ENCODE results near the gene BOLL. TPM values are rescaled to one million over a fixed set of nuclear protein-coding genes. Genes with fewer than 3 reads are reported as not detected.

The BOLL gene
- total RNA-seq, 2 experiments from 2014 or later: not detected

DNA sequence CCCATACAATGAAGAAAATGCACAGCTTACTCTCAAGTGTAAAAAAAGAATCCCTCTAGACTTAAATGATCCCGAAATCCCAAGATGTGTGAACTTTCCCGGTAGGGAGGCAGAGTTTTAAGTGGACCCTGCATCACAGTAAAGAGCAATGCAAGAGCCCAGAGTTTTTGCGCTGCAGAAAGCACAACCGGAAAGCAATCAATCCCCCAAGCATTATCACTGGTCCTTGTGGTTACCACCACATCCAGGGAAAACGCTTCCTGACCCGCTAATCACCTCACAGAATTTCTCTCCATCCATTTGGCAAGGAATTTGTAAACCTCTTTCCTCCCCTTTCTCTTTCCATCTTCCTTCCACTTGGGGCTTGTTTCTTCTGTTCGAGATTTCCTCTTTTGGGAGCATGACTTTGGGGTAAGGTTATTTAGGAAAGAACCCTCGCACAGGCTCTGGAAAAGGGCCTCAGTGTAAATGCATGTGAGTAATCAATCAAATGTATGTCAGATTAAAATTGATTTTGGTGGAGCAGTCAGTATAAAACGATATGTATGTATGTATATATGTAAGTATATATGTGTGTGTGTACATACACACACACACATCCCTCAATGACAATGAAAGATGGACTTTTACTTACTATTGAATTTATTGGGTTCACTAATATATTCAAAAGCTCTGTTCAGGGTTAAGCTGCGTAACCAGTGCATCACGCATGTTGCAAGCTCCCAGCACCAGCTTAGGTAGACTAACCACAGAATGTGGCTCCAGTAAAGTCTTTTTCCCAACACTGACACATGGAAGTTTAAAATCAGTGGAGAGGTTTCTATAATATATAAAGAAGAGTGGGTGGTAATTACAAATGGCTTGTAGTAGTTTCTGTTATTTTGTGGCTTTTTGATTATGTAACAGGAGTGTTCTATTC is 20.9 kb upstream of the BOLL start:
- ATAC-seq (no peak), DNase-seq (no peak)
- no peaks in the 10 kb centered on the region for H3K36me3 Mint-ChIP-seq
- H3K4me3 Mint-ChIP-seq: peak overlapping the region; percentile 69
- peaks cover 20% of the 10 kb centered on the region for H3K4me1 Mint-ChIP-seq
- H3K27me3 Mint-ChIP-seq: peaks cover 49% of the 10 kb centered on the region
- H3K9me3 Mint-ChIP-seq (ENCODE audit: low read depth): no peaks in the 10 kb centered on the region
- CTCF ChIA-PET: interaction anchor here (1.4 kb wide), 1 partner anchor 32 kb away, joined by 6 read pairs; no protein-coding TSS in a partner anchor
- no peak overlapping the region for H3K27ac Mint-ChIP-seq

DNA sequence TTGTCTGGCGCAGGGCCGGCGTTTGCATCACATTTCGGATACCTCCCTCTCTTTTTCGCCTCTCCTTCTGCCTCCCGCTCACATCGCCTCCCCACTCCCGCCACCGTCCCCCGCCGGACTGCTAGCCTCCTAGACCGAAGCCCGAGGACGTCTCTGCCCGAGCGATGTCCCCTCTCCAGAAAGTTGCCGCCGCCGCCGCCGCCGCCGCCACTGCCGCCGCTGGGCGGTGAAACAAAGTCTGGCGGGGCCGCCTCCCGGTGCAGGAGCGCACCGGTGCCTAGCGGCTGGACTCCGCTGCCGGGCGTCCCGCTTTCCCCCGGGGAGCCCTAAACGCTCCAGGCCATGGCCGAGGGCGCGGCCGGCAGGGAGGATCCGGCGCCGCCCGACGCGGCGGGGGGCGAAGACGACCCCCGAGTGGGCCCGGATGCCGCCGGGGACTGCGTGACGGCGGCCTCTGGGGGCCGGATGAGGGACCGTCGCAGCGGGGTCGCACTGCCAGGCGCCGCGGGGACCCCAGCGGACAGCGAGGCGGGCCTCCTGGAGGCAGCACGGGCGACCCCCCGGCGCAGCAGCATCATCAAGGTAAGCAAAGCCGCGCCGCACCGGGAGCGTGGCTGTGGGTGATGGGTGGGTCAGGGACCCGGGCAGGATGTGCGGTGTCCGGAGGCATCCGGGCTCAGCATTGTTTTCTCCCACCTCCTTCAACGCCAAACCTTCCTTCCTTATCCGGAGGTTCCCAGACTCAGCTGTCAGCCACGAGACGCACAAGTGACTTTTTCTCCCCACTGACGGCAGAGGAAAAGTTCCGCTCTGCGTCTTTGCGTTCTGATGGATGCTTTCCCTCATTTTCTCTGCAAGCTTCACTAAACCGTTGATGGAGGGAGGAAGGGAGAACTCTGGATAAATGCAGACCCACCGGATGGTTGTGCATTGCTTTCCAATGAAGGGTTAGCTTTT is 19.9 kb upstream of the BOLL start:
- H3K27ac Mint-ChIP-seq: no peak overlapping the region
- peaks cover 20% of the 10 kb centered on the region for H3K4me1 Mint-ChIP-seq

DNA sequence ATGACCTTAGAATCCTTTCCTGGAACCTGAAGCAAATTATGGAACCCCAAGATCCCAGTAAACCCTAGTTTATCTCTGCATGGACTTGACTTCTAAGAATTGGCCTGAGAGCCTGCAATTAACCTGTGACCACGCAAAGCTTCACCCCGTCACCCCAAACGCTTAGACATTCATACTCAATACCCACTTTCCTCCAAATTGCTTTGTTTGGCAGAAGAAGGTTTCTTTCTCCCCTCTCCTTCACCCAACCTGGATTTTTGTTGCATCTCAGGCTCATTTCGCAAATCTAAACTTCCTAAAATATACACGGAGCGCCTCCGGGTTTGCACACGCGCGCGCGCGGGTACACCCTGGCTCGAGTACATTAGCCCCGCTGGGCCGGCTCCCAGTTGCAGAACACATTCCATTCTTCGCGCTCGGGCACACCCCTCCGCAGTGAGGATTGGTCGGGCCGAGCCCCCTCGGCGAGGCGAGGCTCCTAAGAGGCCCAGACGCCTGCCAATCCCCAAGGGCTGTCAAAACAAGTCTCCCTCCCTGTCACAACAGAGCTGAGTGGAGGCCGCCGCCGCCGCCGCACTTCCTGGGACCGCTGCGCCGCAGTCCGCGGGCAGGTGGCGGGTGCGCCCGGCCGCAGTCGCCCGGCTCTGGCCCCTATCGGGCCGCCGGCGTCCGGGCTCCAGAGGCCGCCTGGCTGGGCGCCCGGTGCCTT is 19.1 kb upstream of the BOLL start, which contains the start of gene PLCL1:
Gene PLCL1, plus strand, starts transcription at position 545 of the 709 bp plus-strand sequence.
- H3K4me1 Mint-ChIP-seq: peaks cover 20% of the 10 kb centered on the region
- H3K9me3 Mint-ChIP-seq (ENCODE audit: low read depth): no peaks in the 10 kb centered on the region
- H3K27me3 Mint-ChIP-seq: peaks cover 54% of the 10 kb centered on the region
- ATAC-seq (peak; percentile 100), DNase-seq (peak; percentile 92)
- peak within 1 kb of the TSS; percentile 83 for H3K4me3 Mint-ChIP-seq
- no peaks in the 10 kb centered on the region for H3K36me3 Mint-ChIP-seq
- H3K27ac Mint-ChIP-seq: peak within 1 kb of the TSS; percentile 9
- CTCF ChIA-PET: interaction anchor here (0.7 to 1.4 kb wide), 5 partner anchors 9 to 492 kb away, joined by 3 to 10 read pairs (median 4); partner anchors contain the start of gene MARS2

More for the DNA sequence above, 19.9 kb upstream of the BOLL start:
- peak overlapping the region; percentile 83 for H3K4me3 Mint-ChIP-seq
- H3K9me3 Mint-ChIP-seq (ENCODE audit: low read depth): no peaks in the 10 kb centered on the region
- CTCF ChIA-PET: interaction anchor here (0.7 to 1.4 kb wide), 5 partner anchors 8 to 322 kb away, joined by 3 to 10 read pairs (median 5); partner anchors contain the start of gene MARS2
- no peaks in the 10 kb centered on the region for H3K36me3 Mint-ChIP-seq
- ATAC-seq: peak; percentile 34
- H3K27me3 Mint-ChIP-seq: peaks cover 52% of the 10 kb centered on the region
- peak; percentile 41 for DNase-seq

DNA sequence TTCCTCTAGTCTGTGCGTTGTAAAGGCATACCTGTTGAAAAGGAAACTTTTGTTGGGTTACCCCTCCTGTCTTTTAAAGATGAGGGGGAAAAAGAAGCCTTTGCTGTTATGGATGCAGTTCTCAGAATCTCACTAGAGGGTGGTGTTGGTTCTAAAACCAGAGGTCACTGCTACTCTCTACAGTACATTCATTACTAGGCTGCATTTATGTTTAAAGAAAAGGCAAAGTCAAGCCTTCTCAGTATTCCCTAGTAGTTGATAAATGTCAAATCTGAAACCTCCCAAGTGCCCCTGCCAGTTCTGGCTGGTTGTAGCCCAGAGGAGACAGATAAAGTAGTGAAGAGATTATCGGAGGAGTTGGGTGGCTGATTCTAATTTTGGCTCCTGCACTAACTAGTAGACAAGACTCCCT is 17.9 kb upstream of the BOLL start:
- ATAC-seq (no peak), DNase-seq (no peak)
- H3K27me3 Mint-ChIP-seq: peaks cover 55% of the 10 kb centered on the region
- CTCF ChIA-PET: interaction anchor here (1.0 kb wide), 1 partner anchor 494 kb away, joined by 4 read pairs; no protein-coding TSS in a partner anchor
- no peak overlapping the region for H3K4me3 Mint-ChIP-seq
- H3K9me3 Mint-ChIP-seq (ENCODE audit: low read depth): no peaks in the 10 kb centered on the region
- H3K4me1 Mint-ChIP-seq: peaks cover 20% of the 10 kb centered on the region
- H3K27ac Mint-ChIP-seq: no peak overlapping the region
- H3K36me3 Mint-ChIP-seq: no peaks in the 10 kb centered on the region

DNA sequence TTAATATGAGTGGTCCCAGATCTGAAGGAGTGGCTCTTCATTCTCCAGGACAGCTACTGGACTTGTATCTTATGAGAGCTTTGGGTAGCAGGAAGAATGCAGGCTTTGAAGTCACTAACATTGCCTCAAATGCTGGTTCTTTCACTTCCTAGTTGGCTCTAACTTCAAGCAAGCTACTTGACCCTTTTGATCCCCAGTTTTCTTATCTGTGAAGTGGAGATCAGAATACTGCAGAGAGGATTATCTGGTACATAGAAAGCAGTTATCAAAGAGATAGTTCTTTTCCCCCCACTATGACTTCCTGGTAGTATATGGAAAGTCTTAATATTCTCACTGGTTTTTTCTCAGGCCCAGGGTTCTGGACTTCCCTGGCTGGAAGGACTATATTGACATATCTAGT is 15.9 kb upstream of the BOLL start:
- no peak for ATAC-seq
- Mint-ChIP-seq H3K4me3 (no peak overlapping the region), H3K36me3 (no peaks in the 10 kb centered on the region), H3K27ac (no peak overlapping the region), H3K9me3 (ENCODE audit: low read depth) (no peaks in the 10 kb centered on the region), H3K27me3 (peaks cover 50% of the 10 kb centered on the region), H3K4me1 (peaks cover 20% of the 10 kb centered on the region)
- CTCF ChIA-PET: interaction anchor here (1.3 to 3.2 kb wide), 2 partner anchors 12 to 496 kb away, joined by 3 to 13 read pairs; no protein-coding TSS in a partner anchor
- DNase-seq: no peak

DNA sequence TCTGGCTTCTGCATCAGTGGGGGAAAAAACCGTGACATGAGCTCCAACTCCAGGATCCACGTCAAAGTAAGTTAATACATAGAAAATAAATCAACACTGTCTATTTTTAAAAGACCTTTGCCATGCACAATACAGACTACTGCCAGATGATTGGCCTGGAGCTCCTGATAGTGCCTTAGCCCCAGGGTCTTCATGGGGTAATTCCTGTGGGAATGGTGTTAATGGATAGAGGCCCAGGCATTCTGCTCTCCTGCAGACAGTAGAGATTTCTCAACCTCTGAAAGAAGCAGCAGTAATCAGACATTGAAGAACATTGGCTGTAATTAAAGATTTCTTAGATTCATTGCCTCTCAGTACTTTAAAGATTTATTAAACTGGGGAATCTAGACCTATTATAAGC is 15.0 kb upstream of the BOLL start:
- no peaks in the 10 kb centered on the region for H3K36me3 Mint-ChIP-seq
- H3K4me1 Mint-ChIP-seq: peaks cover 12% of the 10 kb centered on the region
- DNase-seq (no peak), ATAC-seq (no peak)
- H3K9me3 Mint-ChIP-seq (ENCODE audit: low read depth): no peaks in the 10 kb centered on the region
- CTCF ChIA-PET: interaction anchor here (1.3 to 3.2 kb wide), 2 partner anchors 328 to 497 kb away, joined by 3 to 13 read pairs; no protein-coding TSS in a partner anchor
- no peak overlapping the region for H3K4me3 Mint-ChIP-seq
- H3K27me3 Mint-ChIP-seq: peaks cover 41% of the 10 kb centered on the region
- no peak overlapping the region for H3K27ac Mint-ChIP-seq

DNA sequence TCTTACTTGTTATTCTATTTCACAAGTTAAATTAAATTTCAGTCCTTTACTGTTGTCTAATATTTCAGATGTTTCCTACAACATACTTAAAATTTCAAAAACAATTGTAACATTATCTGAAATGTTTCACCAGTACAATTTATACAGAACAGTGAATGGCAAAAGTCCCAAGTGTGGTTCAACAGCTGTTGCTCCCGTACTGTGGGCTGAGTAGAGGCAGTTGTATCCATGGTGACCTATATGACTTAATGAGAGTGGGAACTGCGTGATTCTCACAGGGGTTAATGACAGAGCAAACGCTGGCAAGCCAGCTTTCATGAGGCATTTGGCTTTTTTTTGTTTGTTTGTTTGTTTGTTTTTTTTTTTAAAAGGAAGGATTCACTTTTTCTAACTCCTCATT is 13.9 kb upstream of the BOLL start:
- Mint-ChIP-seq H3K27me3 (peaks cover 41% of the 10 kb centered on the region), H3K4me3 (no peak overlapping the region), H3K9me3 (ENCODE audit: low read depth) (no peaks in the 10 kb centered on the region), H3K36me3 (no peaks in the 10 kb centered on the region), H3K27ac (no peak overlapping the region), H3K4me1 (peaks cover 9% of the 10 kb centered on the region)
- no peak for DNase-seq
- no peak for ATAC-seq
- CTCF ChIA-PET: no interaction called here

DNA sequence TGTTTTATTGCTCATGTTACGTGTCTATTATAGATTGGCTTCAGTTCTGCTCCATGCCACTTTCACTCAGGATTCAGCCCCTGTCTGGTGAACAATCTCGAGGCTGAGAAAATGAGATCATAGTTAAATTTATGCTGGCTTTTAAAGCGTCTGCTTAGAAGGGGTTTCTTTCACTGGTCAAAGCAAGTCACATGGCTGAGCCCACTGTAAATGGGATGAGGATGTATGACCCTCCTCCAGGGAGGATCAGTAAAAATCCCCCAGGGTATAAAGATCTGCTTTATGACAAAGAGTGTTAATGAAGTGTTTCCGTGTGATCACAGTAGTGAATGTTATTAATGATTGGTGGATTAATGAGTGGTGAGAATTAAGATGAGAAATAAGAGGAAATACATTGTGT is 13.1 kb upstream of the BOLL start:
- DNase-seq (no peak), ATAC-seq (no peak)
- Mint-ChIP-seq H3K27ac (no peak overlapping the region), H3K36me3 (no peaks in the 10 kb centered on the region), H3K4me1 (peaks cover 5% of the 10 kb centered on the region), H3K27me3 (peaks cover 46% of the 10 kb centered on the region), H3K9me3 (ENCODE audit: low read depth) (no peaks in the 10 kb centered on the region), H3K4me3 (no peak overlapping the region)
- CTCF ChIA-PET: no interaction called here

DNA sequence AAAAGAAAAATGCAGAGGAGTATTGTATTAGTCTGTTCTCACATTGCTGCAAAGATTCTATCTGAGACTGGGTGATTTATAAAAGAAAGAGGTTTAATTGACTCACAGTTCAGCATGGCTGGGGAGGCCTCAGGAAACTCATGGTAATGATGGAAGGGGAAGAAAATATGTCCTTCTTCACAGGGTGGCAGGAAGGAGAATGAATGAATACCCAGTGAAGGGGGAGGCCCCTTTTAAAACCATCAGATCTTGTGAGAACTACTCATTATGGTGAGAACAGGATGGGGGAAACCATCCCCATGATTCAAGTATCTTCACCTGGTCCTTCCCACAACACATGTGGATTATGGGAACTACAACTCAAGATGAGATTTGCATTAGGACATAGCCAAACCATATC is 10.2 kb upstream of the BOLL start:
- no peak for DNase-seq
- H3K4me1 Mint-ChIP-seq: no peaks in the 10 kb centered on the region
- ATAC-seq: no peak
- CTCF ChIA-PET: interaction anchor here (1.4 kb wide), 1 partner anchor 14 kb away, joined by 7 read pairs; no protein-coding TSS in a partner anchor
- H3K27ac Mint-ChIP-seq: no peak overlapping the region
- H3K9me3 Mint-ChIP-seq (ENCODE audit: low read depth): no peaks in the 10 kb centered on the region
- no peaks in the 10 kb centered on the region for H3K36me3 Mint-ChIP-seq
- peaks cover 44% of the 10 kb centered on the region for H3K27me3 Mint-ChIP-seq
- no peak overlapping the region for H3K4me3 Mint-ChIP-seq

DNA sequence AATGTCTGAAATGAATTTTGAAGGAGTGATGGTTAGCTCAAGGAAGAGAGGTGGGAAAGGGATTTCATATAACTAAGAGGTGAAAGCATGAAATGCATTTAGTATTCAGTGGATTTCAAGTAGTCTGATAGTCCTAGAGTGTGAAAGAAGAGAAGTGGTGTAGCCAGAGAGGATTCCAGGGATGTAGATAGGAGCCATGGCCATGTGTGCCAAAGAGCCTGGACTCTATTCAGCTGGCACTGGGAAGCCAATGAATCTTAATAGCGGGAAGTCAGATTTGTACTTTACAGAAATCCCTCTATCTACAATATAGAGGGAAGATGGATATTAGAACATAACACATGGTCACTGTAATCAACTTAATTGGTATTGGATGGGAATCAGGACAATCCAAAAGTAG is 8.3 kb upstream of the BOLL start:
- DNase-seq (no peak), ATAC-seq (no peak)
- H3K9me3 Mint-ChIP-seq (ENCODE audit: low read depth): no peaks in the 10 kb centered on the region
- CTCF ChIA-PET: no interaction called here
- no peak overlapping the region for H3K27ac Mint-ChIP-seq
- H3K27me3 Mint-ChIP-seq: peaks cover 37% of the 10 kb centered on the region
- no peaks in the 10 kb centered on the region for H3K36me3 Mint-ChIP-seq
- H3K4me3 Mint-ChIP-seq: no peak overlapping the region
- no peaks in the 10 kb centered on the region for H3K4me1 Mint-ChIP-seq

DNA sequence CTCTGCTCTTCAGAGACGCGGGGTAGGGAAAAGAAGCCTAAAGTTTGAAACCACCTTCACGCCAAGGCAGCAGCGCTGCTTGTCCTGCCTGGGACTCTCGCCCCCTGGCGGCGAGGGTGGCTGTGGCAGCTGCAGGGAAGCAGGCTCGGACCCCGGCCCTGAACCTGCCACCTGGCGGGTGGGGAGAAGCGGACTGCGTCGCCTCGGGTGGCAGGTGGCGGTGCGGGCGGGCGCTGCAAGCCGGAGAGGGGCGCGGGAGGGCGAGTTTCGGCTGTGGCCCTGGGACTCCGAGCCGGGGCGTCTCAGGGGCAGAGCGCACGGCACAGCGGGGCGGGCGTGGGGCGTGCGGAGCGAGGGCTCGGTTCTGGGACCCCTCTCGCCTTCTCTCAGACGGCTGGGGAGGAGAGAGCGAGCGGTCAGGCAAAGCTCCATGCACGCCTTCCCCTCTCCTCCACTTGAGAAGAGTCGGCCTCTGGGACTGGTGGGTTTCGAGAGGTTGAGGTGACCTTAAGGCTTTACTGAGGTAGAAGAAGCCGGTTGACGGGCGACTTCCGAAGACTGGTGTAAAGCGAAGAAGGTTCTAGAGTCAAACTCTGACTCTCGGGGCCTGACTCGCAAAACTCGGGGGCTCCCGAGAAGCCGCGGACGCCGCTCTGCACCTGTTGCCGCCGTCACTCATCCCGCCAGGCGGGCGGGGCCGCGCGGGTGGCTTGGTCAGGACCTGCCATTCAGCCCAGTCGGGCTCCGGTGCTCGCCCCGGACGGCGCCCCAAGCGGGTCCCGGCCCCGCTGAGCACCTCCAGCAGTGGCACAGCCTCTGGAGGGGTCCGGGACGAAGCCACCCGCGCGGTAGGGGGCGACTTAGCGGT is 1.1 kb upstream of the BOLL start:
- CTCF ChIA-PET: no interaction called here
- peak; percentile 68 for DNase-seq
- H3K9me3 Mint-ChIP-seq (ENCODE audit: low read depth): no peaks in the 10 kb centered on the region
- peaks cover 2% of the 10 kb centered on the region for H3K36me3 Mint-ChIP-seq
- H3K27ac Mint-ChIP-seq: no peak overlapping the region
- H3K4me3 Mint-ChIP-seq: peak overlapping the region; percentile 63
- H3K27me3 Mint-ChIP-seq: peaks cover 36% of the 10 kb centered on the region
- ATAC-seq: peak; percentile 72
- H3K4me1 Mint-ChIP-seq: peaks cover 8% of the 10 kb centered on the region

DNA sequence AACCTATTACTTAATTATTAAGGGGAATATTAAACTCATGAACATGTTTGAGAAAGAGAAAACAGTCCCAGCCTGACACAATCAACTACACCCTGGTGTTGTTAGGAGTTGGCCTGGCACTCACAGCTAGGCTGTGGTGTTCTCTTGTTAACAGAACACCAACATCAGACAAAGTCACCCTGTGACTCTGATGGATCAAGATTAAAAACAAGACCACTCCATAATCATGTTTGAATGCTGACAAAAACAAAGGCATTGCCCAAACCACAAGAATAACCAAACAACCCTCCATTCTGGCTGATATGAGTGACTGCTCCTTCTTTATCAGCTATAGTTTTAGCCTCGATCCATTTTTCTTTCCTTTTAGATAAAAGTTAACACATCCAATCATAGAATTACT is 3.0 kb downstream of the BOLL start:
- peaks cover 8% of the 10 kb centered on the region for H3K4me1 Mint-ChIP-seq
- DNase-seq: no peak
- peaks cover 17% of the 10 kb centered on the region for H3K27me3 Mint-ChIP-seq
- CTCF ChIA-PET: interaction anchor here (1.3 kb wide), 1 partner anchor 76 kb away, joined by 3 read pairs; no protein-coding TSS in a partner anchor
- H3K36me3 Mint-ChIP-seq: peaks cover 2% of the 10 kb centered on the region
- no peaks in the 10 kb centered on the region for H3K9me3 Mint-ChIP-seq (ENCODE audit: low read depth)
- H3K4me3 Mint-ChIP-seq: no peak overlapping the region
- no peak overlapping the region for H3K27ac Mint-ChIP-seq
- ATAC-seq: peak; percentile 43
